Activated CD8-positive, alpha-beta memory T cell treated with anti-CD3 and anti-CD28 coated beads for 4 hours (primary cell): ENCODE measurements around the gene FOXR1.
"Not testable (repeated sequence)": the region's sequence is repeated elsewhere in the genome, so short reads cannot be mapped to it uniquely, and the experiment has no call there.

Experiments used
- DNase-seq, 2 donors: peaks; one replicate each; pipeline ENCODE4 v3.0.0-alpha.2; 2020; ENCODE audit warnings: low read depth in 2 of 2

FOXR1 gene

DNA sequence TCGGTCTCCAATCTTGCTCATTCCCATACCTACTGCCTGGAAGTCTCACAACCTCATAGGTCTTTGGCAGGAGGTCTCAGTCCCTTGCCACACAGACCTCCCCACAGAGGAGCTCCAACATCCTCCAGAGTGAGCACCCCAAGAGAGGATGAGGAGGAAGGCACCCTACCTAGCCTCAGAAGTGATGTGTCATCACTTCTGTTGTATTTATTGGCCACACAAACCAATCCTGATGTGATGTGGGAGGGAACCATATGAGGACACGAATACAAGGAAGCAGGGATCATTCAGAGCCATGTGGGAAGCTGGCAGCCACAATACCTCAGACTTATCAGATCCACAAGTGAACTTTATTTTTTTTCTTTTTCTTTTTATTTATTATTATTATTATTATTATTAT, 24.5 kb upstream of the FOXR1 start:
- no peak for DNase-seq

DNA sequence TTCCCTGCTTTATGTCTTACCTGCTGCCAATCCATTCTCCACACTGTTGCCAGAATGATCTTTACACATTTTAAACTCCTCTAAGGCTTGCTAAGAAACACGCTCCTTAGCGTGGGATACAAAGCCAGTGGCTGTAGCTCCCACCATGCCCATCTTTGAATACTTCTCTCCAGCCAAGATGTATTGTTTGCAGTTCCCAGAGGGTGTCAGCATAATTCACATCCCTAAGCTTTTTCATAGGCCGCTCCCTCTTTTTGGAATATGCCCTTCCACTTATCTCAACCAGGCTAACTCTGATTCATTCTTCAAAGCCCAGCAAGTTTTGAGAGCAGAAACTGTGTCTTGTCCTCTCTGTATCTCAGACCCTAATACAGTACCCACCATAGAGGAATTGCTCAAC, 23.6 kb upstream of the FOXR1 start:
- no peak for DNase-seq

DNA sequence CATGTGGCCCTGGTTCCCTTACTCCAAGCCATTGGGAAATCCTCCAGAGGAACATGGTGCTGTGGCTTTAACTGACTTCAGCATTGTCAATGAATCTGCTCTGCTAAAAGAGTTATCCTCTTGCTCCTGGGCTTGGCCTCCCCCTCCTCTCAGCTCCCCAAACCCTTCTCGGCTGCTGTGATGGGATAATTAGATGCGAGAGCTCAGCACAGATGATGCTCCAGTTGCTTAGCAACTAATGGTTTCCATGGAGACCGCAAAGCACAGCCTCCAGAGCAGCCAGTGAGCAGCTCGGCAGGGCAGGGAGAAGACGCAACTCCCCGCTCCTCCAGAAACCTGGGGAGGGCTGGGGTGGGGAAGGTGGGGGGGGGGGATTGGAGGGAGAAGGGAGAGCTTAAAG, 18.3 kb upstream of the FOXR1 start:
- DNase-seq = no peak

DNA sequence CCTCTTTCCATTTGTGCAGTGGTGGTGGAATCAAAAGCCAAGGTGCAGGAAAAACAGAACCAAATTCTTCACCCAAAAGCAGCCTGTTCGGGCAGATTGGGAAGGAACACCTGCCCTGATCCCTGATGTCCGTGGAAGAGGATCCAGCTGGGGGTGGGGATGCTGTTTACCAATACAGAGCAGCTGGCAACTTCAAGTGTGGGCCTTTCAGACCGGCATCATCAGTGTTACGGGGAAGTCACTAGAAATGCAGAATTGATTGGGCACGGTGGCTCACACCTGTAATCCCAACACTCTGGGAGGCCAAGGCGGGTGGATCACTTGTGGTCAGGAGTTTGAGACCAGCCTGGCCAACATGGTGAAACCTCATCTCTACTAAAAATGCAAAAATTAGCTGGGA, 17.6 kb upstream of the FOXR1 start:
- DNase-seq = not testable (repeated sequence)

DNA sequence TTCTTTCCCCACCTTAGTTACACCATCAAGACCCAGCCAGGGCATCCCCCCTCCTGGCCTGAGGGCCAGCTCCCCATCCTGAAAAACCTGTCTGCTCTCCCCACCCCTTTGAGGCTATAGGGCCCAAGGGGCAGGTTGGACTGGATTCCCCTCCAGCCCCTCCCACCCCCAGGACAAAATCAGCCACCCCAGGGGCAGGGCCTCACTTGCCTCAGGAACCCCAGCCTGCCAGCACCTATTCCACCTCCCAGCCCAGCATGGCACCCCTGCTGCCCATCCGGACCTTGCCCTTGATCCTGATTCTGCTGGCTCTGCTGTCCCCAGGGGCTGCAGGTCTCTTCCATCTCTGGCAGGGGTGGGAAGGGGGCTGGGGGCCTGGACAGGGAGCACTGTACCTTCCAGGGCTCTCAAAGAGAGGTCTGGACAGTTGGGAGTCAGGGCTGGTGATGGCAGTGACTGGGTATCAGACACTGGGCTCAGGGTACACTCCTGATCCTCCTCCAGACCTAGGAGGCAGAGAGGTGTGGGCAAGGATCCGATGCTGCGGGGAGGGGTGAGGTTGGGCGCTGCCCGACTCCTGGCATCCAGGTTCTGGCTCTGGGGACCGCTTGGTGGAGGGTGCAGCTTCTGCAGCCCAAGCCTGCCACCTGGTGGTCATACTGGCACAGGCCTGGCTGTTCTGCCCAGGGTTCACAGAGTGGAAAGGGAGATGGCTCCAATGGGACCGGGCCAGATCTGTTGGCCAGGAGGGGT, 15.3 kb upstream of the FOXR1 start, which contains the start of gene UPK2:
Gene UPK2, plus strand, starts transcription at position 205 of the 753 bp plus-strand sequence. Its CDS starts 53 bp downstream, at position 258.
- peak; percentile 76 to 78 for DNase-seq

DNA sequence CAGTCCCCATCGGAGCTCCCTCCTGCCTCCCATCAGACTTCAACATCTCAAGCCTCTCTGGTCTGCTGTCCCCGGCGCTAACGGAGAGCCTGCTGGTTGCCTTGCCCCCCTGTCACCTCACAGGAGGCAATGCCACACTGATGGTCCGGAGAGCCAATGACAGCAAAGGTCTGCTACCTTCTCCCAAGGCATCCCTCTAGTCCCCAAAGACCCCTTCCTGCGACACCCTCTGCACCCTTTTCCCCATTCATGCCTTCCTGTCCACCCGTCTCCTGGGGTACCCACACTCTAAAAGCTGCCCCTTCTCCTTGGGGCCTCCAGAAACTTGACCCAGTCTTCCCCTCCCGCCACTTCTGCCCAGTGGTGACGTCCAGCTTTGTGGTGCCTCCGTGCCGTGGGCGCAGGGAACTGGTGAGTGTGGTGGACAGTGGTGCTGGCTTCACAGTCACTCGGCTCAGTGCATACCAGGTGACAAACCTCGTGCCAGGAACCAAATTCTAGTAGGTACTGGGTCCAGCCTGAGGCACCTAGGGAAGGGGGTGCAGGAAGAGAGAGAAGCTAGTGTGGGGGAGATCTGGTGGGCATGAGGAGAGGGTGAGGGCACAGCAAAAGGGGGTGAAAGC, 14.6 kb upstream of the FOXR1 start:
- no peak for DNase-seq

DNA sequence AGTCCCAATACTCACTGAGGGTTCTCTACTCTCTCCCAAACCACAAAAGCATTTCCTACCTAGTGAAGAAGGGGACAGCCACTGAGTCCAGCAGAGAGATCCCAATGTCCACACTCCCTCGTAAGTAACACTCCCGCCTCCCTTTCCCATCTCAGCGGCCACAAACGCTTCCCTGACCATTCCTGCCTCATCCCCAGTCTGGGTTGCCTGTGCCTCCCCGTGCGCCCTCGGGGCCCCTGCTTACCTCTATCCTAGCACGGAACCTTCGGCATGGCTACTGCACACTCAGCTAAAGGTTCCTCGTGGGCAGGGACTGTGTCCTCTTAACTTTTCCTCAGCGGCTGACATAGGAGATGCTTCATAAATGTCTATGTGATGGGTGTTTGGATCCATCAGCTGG, 14.0 kb upstream of the FOXR1 start:
- DNase-seq = no peak

DNA sequence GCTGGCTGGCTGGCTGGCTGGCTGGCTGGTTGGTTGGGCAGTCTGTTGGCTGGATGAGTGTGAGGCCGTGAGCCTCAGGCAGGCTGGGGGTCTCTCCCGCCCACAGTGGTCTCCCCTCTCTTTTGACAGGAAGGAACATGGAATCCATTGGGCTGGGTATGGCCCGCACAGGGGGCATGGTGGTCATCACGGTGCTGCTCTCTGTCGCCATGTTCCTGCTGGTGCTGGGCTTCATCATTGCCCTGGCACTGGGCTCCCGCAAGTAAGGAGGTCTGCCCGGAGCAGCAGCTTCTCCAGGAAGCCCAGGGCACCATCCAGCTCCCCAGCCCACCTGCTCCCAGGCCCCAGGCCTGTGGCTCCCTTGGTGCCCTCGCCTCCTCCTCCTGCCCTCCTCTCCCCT, 13.6 kb upstream of the FOXR1 start:
- no peak for DNase-seq

DNA sequence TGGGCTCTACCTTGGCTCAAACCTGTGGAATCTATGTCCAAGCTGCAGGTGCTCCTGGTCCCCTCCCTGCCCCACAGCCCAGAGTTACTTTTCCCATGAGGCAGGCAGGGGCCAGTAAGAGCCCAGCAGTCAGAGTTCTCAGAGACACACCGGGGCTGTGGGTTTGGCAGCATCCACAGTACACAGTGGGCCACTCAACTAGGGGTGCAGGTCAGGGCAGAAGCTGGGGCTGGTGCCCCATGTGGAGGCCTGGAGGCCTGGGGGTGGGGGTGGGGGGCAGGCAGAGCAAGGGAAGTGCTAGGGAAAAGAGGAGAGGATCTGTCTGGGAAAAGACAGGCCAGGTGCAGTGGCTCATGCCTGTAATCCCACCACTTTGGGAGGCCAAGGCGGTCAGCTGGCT, 13.0 kb upstream of the FOXR1 start:
- DNase-seq = no peak

DNA sequence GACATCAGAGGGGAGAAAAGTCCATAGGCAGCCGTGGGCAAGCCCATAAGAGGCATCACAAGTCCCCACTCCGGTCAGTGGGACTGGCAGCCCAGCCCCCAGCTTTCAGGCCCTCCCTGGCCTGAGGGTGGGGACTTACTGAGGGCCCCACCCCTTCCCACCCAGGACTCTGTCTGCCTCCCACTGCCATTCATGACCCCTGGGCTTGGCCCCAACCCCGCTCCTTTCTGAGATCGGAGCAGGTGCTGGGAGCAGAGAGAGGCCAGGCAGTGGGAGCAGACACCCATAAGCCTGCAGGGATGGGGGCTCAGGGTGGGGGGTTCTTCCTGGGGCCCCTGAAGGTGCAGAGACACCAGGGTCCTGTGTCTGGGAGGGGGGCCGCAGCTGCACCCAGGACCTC, 10.4 kb upstream of the FOXR1 start:
- no peak for DNase-seq

DNA sequence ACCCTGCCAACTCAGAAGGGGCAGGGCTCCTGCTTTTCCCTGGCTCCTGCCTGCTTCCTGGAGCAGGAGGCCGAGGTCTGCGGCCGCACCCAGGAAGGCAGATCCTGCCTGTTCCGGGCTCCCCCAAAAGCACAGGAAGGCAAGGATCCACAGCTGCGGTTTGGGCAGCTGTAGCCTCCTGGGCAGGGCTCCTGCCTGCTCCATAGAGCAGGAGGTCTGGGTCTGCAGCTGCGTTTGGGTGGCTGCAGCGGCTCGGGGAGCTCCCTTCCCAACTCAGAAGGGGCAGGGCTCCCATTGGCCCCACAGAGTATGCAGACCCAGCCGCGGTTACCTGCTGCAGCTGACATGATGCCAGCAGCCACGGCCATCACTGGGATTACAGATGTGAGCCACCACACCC, 10.0 kb upstream of the FOXR1 start:
- DNase-seq = no peak

DNA sequence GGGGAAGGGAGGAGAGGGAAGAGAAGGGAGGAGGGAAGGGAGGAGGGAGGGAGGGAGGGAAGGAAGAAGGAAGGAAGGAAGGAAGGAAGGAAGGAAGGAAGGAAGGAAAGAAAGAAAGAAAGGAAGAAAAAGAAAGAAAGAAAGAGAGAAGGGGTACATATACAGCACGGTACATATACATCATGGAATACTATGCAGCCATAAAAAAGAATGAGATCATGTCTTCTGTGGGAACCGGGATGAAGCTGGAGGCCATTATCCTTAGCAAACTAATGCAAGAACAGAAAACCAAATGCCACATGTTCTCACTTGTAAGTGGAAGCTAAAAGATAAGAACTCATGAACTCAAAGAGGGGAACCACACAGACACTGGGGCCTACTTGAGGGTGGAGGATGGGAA, 2.1 kb upstream of the FOXR1 start:
- DNase-seq = not testable (repeated sequence)

DNA sequence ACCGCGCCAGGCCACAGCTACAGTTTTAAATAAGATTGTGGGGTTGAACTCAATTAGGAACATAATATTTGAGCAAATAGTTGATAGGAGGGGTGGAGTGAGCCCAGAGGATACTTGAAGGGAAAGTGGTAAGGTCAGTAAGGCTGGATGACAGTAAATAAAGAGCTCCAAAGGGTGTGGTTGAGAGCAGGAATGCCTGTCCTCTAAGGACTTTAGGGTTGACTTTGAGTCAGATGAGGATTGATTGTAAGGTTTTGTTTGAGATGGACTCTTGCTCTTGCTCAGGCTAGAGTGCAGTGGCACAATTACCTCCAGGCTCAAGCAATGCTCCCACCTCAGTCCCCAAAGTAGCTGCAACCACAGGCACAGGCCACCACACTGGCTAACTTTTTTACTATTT, 2.4 kb downstream of the FOXR1 start:
- DNase-seq = no peak

DNA sequence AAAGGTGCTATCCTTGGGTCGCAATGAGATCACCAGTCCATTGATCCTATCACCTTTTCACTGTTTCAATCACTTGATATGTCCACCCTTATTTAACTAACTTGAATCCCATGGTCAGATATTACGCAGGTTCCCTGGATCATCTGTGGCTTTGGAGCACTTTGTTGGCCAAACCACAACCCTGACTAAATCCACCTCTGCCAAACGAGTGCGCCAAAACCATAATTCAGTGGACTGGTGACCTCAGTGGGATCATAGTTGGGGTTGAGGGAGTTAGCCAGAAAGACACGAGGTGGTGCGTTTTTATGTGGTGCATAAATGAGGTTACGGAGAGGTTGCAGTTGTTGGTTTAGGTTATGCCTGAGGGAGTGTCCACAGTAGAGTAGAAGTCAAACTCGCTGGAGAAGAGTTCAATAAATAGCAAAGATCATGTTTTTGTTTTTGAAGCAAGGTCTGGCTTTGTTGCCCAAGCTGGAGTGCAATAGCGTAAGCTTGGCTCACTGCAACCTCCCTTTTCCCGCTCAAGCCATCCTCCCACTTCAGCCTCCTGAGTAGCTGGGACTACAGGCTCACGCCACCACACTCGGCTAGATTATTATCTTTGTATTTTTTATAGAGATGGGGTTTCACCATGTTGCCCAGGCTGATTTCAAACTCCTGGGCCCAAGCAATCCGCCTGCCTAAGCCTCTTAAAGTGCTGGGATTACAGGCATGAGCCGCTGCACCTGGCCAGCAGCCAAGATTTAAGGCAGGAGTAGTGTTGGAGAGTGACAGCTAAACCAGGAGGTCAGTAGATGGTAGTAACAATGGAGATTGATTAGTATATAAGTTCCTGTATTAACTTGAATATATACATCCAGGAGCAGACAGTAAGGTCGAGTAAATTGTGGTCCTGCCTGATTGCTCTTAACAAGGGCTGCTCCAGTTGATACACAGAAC, 4.5 kb downstream of the FOXR1 start:
- DNase-seq = no peak

DNA sequence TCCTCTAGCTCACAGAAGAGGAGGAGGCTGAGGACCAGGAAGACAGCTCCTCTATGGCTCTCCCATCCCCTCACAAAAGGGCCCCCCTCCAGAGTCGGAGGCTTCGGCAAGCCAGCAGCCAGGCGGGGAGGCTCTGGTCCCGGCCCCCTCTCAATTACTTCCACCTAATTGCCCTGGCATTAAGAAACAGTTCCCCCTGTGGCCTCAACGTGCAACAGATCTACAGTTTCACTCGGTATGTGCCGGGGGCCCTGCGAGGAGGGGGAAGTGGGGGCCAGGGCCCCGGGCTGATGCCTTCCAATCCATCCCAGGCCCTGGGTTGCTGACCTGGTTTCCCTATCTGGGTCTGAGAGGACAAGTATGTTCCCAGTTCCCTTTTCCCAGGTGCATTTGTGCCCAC, 7.9 kb downstream of the FOXR1 start:
- DNase-seq = no peak

DNA sequence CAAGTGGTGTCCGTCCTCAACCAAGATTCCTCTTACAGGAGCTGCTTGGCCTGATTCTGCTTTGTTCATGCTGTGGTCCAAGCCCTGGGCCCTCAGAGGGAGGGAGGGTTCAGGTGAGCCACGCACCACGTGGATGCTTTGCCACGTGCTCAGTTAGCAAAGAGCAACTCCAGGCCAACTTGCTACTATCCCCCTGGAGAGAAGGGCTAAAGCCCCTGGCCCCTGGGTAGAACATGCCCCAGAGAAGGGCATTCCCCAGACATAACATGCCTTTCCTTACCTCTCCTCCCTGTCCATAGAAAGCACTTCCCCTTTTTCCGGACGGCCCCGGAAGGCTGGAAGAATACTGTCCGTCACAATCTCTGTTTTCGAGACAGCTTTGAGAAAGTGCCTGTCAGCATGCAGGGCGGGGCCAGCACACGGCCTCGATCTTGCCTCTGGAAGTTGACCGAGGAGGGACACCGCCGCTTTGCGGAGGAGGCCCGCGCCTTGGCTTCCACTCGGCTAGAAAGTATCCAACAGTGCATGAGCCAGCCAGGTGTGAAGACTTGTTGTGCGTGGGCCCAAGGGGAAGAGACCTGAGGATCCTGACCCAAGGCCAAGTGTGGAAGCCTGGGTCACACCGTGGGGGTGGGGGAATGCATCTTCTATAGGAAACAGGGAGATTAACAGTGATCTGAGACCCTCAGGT, 8.8 kb downstream of the FOXR1 start:
- no peak for DNase-seq

DNA sequence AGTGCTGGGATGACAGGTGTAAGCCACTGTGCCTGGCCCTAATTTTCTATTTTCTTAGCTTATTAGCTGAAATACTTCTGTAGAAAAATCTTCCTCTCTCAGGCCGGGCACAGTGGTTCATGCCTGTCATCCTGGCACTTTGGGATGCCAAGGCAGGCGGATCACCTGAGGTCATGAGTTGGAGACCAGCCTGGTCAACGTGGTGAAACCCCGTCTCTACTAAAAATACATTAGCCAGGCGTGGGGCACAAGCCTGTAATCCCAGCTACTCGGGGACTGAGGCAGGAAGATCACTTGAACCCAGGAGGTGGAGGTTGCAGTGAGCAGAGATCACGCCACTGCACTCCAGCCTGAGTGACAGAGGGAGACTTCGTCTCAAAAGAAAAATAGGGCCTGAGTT, 12.8 kb downstream of the FOXR1 start:
- not testable (repeated sequence) for DNase-seq

DNA sequence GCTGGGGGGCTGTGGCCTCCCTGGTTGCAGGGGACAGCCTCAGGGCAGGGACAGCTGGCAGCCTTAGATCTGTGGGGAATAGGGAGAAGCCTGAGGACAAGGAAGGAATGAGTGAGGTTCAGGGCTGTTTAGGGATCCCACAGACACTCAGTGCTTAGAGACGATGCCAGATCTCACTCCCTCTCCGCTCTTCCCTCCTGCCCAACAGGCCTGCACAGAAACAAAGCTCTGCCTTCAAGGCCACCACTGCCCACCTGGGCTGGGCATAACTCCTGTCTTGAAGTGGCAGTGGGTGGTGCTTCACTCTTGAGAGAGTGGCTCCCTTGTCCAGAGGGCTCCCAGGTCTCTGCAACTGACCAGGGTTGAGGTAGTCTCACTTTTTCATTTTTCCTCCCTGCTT, 13.3 kb downstream of the FOXR1 start:
- no peak for DNase-seq

DNA sequence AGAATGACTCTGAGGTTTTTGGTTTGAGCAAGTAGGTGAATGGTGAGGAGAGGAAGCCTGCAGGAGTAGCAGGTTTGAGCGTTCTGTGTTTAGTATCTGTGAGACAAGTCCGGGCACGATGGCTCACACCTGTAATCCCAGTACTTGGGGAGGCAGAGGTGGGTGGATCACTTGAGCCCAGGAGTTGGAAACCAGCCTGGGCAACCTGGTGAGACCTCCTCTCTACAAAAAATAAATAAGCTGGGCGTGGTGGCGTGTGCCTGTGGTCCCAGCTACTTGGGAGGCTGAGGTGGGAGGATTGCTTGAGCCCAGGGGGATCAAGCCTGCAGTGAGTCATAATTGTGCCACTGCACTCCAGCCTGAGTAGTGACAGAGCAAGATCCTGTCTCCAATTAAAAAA, 16.7 kb downstream of the FOXR1 start:
- DNase-seq = no peak

DNA sequence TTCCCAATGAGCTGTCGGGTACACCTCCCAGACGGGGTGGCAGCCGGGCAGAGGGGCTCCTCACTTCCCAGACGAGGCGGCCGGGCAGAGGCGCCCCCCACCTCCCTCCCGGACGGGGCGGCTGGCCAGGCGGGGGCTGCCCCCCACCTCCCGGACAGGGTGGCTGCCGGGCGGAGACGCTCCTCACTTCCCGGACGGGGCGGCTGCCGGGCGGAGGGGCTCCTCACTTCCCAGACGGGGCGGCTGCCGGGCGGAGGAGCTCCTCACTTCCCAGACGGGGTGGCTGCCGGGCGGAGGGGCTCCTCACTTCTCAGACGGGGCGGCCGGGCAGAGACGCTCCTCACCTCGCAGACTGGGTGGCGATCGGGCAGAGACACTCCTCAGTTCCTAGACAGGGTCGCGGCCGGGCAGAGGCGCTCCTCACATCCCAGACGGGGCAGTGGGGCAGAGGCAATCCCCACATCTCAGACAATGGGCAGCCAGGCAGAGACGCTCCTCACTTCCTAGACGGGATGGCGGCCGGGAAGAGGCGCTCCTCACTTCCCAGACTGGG, 20.0 kb downstream of the FOXR1 start:
- not testable (repeated sequence) for DNase-seq

DNA sequence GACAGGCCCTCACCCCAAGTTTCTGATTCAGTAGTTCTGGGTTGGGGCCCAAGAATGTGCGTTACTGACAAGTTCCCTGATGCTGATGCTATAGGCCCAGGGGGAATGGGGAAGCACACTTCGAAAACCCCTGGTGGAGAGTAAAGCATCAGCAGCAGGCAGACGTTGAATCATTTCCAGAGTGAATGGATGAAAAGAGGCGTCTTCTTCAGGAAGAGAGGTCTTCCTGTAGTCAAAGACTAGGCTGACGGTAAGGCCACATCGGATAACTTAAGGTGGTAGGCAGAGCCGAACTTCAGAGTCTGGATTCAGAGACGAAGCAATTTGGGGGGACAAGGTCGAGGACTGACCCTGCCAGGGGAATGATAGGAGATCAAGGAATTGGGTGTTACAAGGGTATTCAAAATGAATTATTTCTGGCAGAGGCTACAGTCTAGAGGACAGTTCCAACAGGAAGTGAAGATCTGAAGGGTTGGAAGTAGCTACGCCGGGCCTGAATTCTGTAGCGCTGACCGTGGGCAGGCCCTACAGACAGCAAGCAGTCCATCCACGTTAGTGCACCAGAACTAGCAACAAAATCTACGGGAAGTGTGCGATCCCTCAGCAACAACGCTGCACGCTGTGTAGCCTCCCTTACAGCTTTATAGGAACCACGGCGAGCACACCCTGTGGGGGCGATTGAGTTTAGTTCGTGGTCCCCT, 25.5 kb downstream of the FOXR1 start:
- DNase-seq = no peak
